Brain microvascular endothelial cell (primary cell): ENCODE results near the gene TMEM63C.

ENCODE experiments used
- DNase-seq: peaks from one replicate; pipeline ENCODE4 v3.0.0-alpha.2; 2020
- H3K27ac ChIP-seq: fragments of 250-450 bp; sonication (Bioruptor Pico); 2 replicates; pipeline ENCODE4 v1.5.1; 2020; ENCODE audit warnings: mild to moderate bottlenecking, moderate library complexity
- H3K27me3 ChIP-seq: fragments of 250-450 bp; sonication (Bioruptor Pico); replicated peaks from 2 replicates; pipeline ENCODE4 v1.5.1; 2020; ENCODE audit warnings: mild to moderate bottlenecking
- H3K36me3 ChIP-seq: fragments of 250-450 bp; sonication (Bioruptor Pico); replicated peaks from 2 replicates; pipeline ENCODE4 v1.5.1; 2020; ENCODE audit warnings: mild to moderate bottlenecking
- H3K4me3 ChIP-seq: 2 replicates; pipeline ENCODE4 v1.5.1; 2011; ENCODE audit warnings: low read depth, mild to moderate bottlenecking, control low read depth, low read length, moderate library complexity
- in situ Hi-C: cut with HindIII; loops from 2 replicates; pipeline ENCODE4 v1.10.0; 2017; ENCODE audit warnings: low sequenced_read_pairs, low pct_ligation_motif_present
- TF ChIP-seq, protein P1 (sequence below): IDR thresholded peaks from 2 replicates; pipeline ENCODE4 v1.5.1; 2011; ENCODE audit warnings: low read depth, mild to moderate bottlenecking, moderate library complexity, low read length, control low read depth, inconsistent platforms; ENCODE audit errors: missing control alignments

Gene TMEM63C

GRCh38 chr14:77224212-77224611 is 42.6 kb downstream of the TMEM63C start:
- Histone ChIP-seq H3K36me3 (no peaks in the 10 kb centered on the region), H3K27me3 (no peaks in the 10 kb centered on the region), H3K27ac (no peak overlapping the region), H3K4me3 (no peak overlapping the region)
- TF ChIP-seq, protein P1, sequence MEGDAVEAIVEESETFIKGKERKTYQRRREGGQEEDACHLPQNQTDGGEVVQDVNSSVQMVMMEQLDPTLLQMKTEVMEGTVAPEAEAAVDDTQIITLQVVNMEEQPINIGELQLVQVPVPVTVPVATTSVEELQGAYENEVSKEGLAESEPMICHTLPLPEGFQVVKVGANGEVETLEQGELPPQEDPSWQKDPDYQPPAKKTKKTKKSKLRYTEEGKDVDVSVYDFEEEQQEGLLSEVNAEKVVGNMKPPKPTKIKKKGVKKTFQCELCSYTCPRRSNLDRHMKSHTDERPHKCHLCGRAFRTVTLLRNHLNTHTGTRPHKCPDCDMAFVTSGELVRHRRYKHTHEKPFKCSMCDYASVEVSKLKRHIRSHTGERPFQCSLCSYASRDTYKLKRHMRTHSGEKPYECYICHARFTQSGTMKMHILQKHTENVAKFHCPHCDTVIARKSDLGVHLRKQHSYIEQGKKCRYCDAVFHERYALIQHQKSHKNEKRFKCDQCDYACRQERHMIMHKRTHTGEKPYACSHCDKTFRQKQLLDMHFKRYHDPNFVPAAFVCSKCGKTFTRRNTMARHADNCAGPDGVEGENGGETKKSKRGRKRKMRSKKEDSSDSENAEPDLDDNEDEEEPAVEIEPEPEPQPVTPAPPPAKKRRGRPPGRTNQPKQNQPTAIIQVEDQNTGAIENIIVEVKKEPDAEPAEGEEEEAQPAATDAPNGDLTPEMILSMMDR = no peak
- DNase-seq = no peak
- in situ Hi-C loops = no loop called here

GRCh38 chr14:77225254-77225653 is 43.7 kb downstream of the TMEM63C start:
- no peaks in the 10 kb centered on the region for H3K36me3 ChIP-seq
- TF ChIP-seq, protein P1 = no peak
- H3K27ac ChIP-seq = no peak overlapping the region
- no peak overlapping the region for H3K4me3 ChIP-seq
- in situ Hi-C loops = no loop called here
- H3K27me3 ChIP-seq = no peaks in the 10 kb centered on the region
- DNase-seq = no peak

DNA sequence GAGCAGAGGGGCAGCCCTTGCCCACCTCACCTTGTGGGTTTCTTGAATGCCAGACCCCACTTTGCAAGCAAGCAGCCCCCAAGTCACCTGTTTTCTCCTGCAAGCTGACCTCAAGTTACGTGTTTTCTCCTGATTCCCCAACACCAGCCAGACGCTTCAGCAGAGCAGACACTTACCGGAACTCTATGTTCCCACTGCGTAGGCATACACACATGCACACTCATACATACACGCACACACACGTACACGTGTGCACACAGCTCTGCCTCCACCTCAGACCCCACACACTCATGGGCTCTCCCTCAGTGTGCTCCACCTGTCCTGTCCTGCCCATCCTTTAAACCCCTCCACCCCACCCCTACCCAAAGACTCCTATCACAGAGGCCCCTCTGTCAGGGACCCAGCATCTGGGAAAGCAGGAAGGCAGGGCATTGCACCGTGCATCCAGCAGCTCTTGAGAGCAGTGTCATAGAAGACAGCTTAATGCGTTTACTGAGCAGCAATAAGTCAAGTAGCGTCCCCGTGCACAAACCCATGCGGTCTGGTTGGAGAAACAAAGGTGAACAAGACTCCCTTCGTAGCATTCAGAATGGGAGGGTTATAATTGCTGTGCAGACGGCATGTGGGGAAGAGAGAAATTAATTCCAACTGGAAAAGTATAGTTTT is 44.4 kb downstream of the TMEM63C start:
- in situ Hi-C loops = no loop called here
- Histone ChIP-seq H3K27ac (no peak overlapping the region), H3K4me3 (no peak overlapping the region), H3K27me3 (no peaks in the 10 kb centered on the region), H3K36me3 (no peaks in the 10 kb centered on the region)
- DNase-seq = no peak
- TF ChIP-seq, protein P1 = no peak

GRCh38 chr14:77228056-77228455 is 46.5 kb downstream of the TMEM63C start:
- TF ChIP-seq, protein P1 = no peak
- H3K36me3 ChIP-seq = no peaks in the 10 kb centered on the region
- H3K27me3 ChIP-seq = no peaks in the 10 kb centered on the region
- in situ Hi-C loops = no loop called here
- no peak for DNase-seq
- H3K4me3 ChIP-seq = no peak overlapping the region
- no peak overlapping the region for H3K27ac ChIP-seq

GRCh38 chr14:77230914-77231313 is 49.3 kb downstream of the TMEM63C start:
- TF ChIP-seq, protein P1 = no peak

DNA sequence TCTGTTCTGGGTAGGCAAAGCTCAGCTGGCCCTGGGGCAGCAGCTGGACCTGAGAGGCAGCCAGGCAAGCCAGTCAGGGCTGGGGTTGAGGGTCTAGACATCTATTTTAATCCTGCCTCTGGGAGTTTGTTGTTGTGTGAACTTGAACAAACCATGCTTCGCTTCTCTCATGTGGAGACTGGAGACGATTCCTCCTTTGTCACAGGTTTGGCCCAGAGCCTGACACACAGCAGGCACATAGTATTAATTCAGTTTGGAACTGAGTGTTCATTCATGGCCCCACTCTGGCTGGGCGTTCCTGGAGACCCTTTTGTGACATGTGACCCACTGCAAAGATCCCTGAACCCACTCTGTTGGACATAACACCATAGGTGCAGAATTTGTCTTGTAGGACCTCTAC is 50.1 kb downstream of the TMEM63C start:
- no peak for DNase-seq
- H3K27me3 ChIP-seq = no peaks in the 10 kb centered on the region
- in situ Hi-C loops = no loop called here

More at GRCh38 chr14:77230914-77231313, 49.3 kb downstream of the TMEM63C start:
- in situ Hi-C loops = no loop called here
- Histone ChIP-seq H3K4me3 (no peak overlapping the region), H3K27me3 (no peaks in the 10 kb centered on the region), H3K36me3 (no peaks in the 10 kb centered on the region), H3K27ac (no peak overlapping the region)
- no peak for DNase-seq

More for the DNA sequence above, 50.1 kb downstream of the TMEM63C start:
- no peak overlapping the region for H3K4me3 ChIP-seq
- no peaks in the 10 kb centered on the region for H3K36me3 ChIP-seq
- TF ChIP-seq, protein P1 = no peak
- H3K27ac ChIP-seq = no peak overlapping the region
